NCI-H226 (cell line): ENCODE data around the gene CAPN10.
"Not testable (repeated sequence)": the region's sequence is repeated elsewhere in the genome, so short reads cannot be mapped to it uniquely, and the experiment has no call there.

ENCODE experiments used
- DNase-seq: peaks from one replicate; pipeline ENCODE4 v3.0.0-alpha.2; 2015

The CAPN10 gene

GRCh38 chr2:240586198-240586918 is at the start of gene CAPN10:
CAPN10 (plus strand) TSS chr2:240586734; CDS start chr2:240586912, 178 bp downstream.
- peak; percentile 98 for DNase-seq

- DNase-seq: no peak
Measured at GRCh38 chr2:240538031-240538780, 48.3 kb upstream of the CAPN10 start.

GRCh38 chr2:240539101-240539500 is 47.4 kb upstream of the CAPN10 start:
- DNase-seq: not testable (repeated sequence)

GRCh38 chr2:240539906-240540305 is 46.6 kb upstream of the CAPN10 start:
- DNase-seq: no peak

- no peak for DNase-seq
Measured at GRCh38 chr2:240551288-240551687, 35.2 kb upstream of the CAPN10 start.

GRCh38 chr2:240551811-240552210 is 34.7 kb upstream of the CAPN10 start:
- DNase-seq: no peak

GRCh38 chr2:240553956-240554480 is 32.5 kb upstream of the CAPN10 start:
- DNase-seq: no peak

- DNase-seq: no peak
Measured at GRCh38 chr2:240554767-240555493, 31.6 kb upstream of the CAPN10 start.

GRCh38 chr2:240555541-240556250 is 30.8 kb upstream of the CAPN10 start:
- DNase-seq: no peak

- DNase-seq: peak; percentile 19
Measured at GRCh38 chr2:240556553-240557100, 29.9 kb upstream of the CAPN10 start.

GRCh38 chr2:240557101-240557751 is 29.3 kb upstream of the CAPN10 start:
- DNase-seq: no peak

GRCh38 chr2:240557808-240558207 is 28.7 kb upstream of the CAPN10 start, which contains the start of gene ANKMY1:
ANKMY1 (minus strand) TSS chr2:240557988; CDS start chr2:240557335, 653 bp downstream.
- peak; percentile 75 for DNase-seq

- no peak for DNase-seq
Measured at GRCh38 chr2:240558236-240558761, 28.2 kb upstream of the CAPN10 start.

GRCh38 chr2:240559286-240559685 is 27.2 kb upstream of the CAPN10 start:
- DNase-seq: no peak

GRCh38 chr2:240560084-240560479 is 26.5 kb upstream of the CAPN10 start, which contains the start of gene DUSP28:
DUSP28 (plus strand) TSS chr2:240560357; CDS start chr2:240560685, 328 bp downstream.
- DNase-seq: peak; percentile 79

GRCh38 chr2:240560480-240561324 is 25.8 kb upstream of the CAPN10 start:
- DNase-seq: peak; percentile 87

GRCh38 chr2:240561325-240561971 is 25.1 kb upstream of the CAPN10 start:
- DNase-seq: no peak

- DNase-seq: not testable (repeated sequence)
Measured at GRCh38 chr2:240563231-240563630, 23.3 kb upstream of the CAPN10 start.

GRCh38 chr2:240563951-240564560 is 22.5 kb upstream of the CAPN10 start:
- DNase-seq: no peak
